Hindlimb muscle (tissue), 1 donor: ENCODE measurements around the gene IL21R. TPM values are rescaled to one million over a fixed set of nuclear protein-coding genes. Genes with fewer than 3 reads are reported as not detected.

Experiments
- DNase-seq: peaks from one replicate; pipeline ENCODE4 v3.0.0-alpha.2; 2013
- polyA plus RNA-seq: library from polyadenylated mRNA; unstranded; fragments of 120-200 nt; gene quantifications from one replicate; pipeline ENCODE4 v1.2.1, GENCODE V29; 2013; ENCODE audit not compliant: insufficient read length

IL21R gene
- polyA plus RNA-seq, 1 donor = 0.23 TPM

- DNase-seq = no peak
Observed at GRCh38 chr16:27464626-27465482, 62.9 kb downstream of the IL21R start.

- no peak for DNase-seq
Observed at GRCh38 chr16:27465483-27465879, 63.5 kb downstream of the IL21R start.

GRCh38 chr16:27468941-27469531, 67.1 kb downstream of the IL21R start:
- no peak for DNase-seq

GRCh38 chr16:27470567-27471431, 68.8 kb downstream of the IL21R start:
- no peak for DNase-seq

- DNase-seq = no peak
Observed at GRCh38 chr16:27471661-27472060, 69.7 kb downstream of the IL21R start.

GRCh38 chr16:27472091-27473020, 70.4 kb downstream of the IL21R start:
- DNase-seq = no peak

- DNase-seq = no peak
Observed at GRCh38 chr16:27473101-27473900, 71.3 kb downstream of the IL21R start.

- no peak for DNase-seq
Observed at GRCh38 chr16:27474041-27474440, 72.1 kb downstream of the IL21R start.

GRCh38 chr16:27474921-27475320, 72.9 kb downstream of the IL21R start:
- no peak for DNase-seq

GRCh38 chr16:27475561-27475960, 73.6 kb downstream of the IL21R start:
- no peak for DNase-seq

- DNase-seq = no peak
Observed at GRCh38 chr16:27476240-27476639, 74.3 kb downstream of the IL21R start.

GRCh38 chr16:27480761-27481160, 78.8 kb downstream of the IL21R start:
- DNase-seq = no peak

- DNase-seq = no peak
Observed at GRCh38 chr16:27481282-27481934, 79.4 kb downstream of the IL21R start.

GRCh38 chr16:27482397-27483087, 80.6 kb downstream of the IL21R start:
- DNase-seq = no peak

GRCh38 chr16:27483088-27483437, 81.1 kb downstream of the IL21R start:
- no peak for DNase-seq

GRCh38 chr16:27483624-27484023, 81.7 kb downstream of the IL21R start:
- DNase-seq = no peak

GRCh38 chr16:27485126-27485525, 83.2 kb downstream of the IL21R start:
- no peak for DNase-seq

GRCh38 chr16:27485811-27486210, 83.8 kb downstream of the IL21R start:
- no peak for DNase-seq

- DNase-seq = no peak
Observed at GRCh38 chr16:27486344-27486743, 84.4 kb downstream of the IL21R start.

- DNase-seq = no peak
Observed at GRCh38 chr16:27486760-27487159, 84.8 kb downstream of the IL21R start.
